CD4-positive, alpha-beta T cell treated with Interleukin-6 for 4 hours (primary cell): Measurements from ENCODE around the gene HNRNPD.
"Not testable (repeated sequence)": the region's sequence is repeated elsewhere in the genome, so short reads cannot be mapped to it uniquely, and the experiment has no call there.

Experiments
- DNase-seq: peaks from one replicate; pipeline ENCODE4 v3.0.0-alpha.2; 2020; ENCODE audit warnings: mixed read lengths

The HNRNPD gene, protein sequence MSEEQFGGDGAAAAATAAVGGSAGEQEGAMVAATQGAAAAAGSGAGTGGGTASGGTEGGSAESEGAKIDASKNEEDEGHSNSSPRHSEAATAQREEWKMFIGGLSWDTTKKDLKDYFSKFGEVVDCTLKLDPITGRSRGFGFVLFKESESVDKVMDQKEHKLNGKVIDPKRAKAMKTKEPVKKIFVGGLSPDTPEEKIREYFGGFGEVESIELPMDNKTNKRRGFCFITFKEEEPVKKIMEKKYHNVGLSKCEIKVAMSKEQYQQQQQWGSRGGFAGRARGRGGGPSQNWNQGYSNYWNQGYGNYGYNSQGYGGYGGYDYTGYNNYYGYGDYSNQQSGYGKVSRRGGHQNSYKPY

DNA sequence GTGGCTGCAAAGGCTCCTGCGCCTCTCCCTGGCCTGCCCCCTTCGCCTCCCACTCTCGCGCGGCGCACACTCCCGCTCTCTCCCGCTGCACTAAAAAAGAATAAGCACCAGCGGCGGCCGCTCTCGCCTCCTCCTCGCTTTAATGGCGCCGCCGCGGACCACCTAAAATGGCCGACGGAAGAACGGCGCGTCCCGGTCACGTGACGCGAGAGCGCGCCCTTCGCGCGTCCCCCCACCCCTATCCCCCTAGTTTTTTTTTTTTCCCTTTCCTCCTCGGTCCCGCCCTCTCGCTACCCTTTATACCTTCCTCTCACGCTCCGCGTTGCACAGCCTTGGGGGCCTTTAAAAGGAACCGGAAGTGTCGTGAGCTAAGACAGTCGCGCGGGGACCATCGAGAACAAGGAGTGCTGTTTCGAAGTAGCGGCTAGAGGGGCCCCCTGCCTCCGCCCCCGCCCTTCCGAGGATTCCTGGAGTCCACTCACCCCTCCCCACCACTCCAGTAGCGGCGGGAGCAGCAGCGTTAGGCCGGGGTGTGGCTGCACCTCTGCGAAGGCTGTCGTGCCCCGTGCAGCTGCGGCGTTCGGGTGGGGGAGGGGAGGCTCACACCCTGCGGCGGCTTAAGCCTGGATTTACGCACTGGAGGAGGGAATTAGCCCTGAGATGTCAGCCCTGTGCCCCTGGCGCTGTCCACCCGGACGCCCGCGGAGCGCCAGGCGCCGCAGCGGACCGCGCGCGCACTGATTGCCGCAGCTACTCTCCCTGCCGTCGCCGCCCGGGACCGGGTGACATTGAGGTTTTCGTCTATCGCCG, at the start of gene HNRNPD:
HNRNPD (minus strand) TSS at position 176 of the 810 bp plus-strand sequence. CDS start 313 bp downstream, outside the sequence.
- DNase-seq, result peak; percentile 94

DNA sequence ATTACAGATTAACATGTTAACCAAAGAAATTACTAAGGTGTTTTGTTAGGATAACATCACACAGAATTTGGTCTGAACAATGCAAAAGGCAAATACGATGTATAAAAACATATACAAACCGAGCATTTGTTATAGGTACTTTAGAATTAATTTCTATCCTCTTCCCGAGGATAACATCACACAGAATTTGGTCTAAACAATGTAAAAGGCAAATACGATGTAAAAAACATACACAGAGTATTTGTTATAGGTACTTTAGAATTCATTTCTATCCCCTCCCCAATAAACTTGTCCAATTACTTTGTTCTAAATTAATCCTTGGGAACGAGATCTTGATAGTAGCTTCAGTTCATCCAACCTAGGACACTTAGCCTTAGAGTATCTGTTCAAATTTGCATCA, 48.8 kb upstream of the HNRNPD start:
- no peak for DNase-seq

DNA sequence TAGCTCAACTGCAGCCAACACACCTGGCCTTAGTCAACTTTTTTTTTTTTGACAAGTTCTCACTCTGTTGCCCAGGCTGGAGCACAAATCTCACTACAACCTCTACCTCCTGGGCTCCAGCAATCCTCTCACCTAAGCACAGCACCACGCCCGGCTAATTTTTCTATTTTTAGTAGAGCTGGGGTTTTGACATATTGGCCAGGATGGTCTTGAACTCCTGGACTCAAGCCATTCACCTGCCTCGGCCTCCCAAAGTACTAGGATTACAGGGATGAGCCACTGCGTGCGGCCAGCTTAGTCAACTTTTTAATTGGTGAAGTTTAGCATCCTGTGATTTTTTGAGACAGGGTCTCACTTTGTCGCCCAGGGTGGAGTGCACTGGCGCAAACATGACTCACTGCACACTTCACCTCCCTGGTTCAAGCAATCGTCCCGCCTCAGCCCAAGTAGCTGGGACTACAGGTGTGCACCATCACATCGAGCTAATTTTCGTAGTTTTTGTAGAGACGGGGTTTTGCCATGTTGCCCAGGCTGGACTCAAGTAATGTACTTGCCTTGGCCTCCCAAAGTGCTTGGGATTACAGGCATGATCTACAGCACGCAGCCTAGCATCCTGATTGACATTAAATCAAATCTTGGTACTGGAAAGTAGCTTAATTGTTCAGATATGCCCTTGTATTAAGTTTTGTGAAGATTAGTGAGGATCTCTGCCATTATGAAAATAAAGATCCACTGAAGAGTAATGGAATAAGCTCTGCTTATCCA, 48.2 kb upstream of the HNRNPD start:
- no peak for DNase-seq

DNA sequence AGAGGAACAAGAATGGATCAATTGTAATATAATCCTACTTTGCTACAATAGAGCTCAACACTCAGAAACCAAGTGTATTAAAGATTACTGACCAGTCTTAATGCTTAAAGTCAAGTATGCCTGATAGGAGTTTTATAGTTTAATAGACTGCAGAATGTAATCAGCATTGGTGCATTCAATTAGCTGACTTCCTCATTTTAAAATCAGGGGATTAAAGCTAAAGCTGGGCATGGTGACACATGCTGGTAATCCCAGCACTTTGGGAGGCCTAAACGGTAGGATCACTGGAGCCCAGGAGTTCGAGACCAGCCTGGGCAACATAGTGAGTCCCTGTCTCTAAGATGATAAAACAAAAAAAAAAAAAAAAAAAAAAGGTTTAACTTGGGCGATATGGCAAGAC, 45.7 kb upstream of the HNRNPD start:
- no peak for DNase-seq

DNA sequence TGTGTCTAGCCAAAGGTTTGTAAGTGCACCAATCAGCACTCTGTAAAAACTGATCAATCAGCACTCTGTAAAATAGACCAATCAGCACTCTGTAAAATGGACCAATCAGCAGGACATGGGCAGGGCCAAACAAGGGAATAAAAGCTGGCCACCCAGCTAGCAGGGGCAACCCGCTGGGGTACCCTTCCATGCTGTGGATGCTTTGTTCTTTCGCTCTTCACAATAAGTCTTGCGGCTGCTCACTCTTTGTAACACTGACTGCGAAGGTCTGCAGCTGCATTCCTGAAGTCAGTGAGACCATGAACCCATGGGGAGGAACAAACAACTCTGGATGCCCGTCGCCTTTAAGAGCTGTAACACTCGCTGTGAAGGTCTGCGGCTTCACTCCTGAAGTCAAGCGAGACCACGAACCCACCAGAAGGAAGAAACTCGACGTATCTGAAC, 42.2 kb upstream of the HNRNPD start:
- no peak for DNase-seq

DNA sequence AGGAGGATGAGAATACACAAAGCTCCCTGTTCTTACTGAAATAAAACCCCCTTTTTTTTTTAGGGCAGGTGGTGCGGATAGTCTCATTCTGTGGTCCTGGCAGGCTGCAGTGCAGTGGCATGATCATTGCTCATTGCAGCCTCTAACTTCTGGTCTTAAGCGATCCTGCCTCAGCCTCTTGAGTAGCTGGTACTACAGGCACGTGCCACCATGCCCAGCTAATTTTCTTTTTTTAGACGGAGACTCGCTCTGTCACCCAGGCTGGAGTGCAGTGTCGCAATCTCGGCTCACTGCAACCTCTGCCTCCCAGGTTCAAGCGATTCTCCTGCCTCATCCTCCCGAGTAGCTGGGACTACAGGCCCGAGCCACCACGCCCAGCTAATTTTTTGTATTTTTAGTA, 41.3 kb upstream of the HNRNPD start:
- DNase-seq, result not testable (repeated sequence)

DNA sequence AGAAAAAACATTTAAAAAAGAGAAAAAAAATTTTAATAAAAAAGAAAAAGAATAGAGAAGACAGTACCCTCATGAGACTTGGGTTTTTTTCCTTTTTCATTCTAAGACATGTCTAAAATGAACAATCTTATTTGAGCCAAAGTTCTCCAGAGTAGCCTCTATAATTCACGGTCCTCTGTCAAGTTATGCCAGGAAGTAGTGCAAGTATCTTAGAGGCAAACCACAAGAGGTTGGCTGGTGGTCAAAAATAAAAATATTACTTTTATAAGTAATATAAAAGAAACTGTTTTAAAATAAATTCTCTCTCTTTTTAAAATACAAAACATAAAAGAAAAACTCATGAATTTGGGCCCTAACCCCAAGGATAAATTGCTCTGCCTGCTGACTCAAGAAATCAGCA, 29.9 kb upstream of the HNRNPD start:
- DNase-seq, result no peak

DNA sequence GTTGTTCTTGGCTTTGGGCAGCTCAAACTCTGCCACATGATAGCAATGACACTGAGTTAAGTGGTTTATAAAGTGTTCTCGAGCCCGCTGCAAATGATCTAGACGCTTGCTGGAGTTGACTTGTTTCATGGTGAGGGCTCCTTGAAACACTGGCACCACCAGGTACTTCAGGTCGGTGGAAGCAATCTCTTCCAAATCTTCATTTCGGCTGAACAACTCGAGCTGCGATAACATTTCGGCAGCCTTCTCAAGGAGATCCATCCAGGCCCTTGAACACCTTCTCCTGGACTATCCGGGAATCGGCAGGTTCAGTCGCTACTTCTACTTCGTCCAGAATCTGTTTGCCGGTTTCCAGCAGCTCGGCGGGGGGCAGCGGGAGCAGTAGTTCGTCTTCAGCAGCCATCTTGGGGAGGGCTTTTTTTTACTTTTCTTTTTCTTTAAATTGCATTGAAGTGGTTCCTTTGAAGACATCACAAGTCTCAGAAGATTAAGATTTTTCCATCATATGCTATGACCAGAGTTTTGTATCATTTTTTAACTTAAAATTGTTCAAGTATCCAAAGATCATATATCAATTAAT, 28.5 kb upstream of the HNRNPD start:
- DNase-seq, result no peak

DNA sequence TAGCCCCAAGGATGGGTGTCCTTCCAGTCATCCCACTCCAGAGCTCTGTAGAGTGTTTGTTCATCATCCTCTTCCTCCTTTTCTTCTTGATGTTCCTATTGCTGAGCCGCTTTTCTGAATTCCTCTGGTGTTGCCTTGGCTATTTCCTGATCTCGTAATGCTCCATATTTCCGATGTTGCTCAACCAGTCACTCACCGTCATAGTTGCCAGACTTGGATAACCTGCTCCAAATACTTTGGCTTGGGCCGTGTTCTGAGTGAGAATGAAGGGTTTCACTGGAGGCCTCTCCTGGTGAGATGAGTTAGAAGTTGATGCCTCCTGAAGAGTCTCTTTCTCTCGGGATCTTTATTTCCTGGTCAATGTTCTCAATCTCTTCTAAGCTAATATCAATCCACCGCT, 27.8 kb upstream of the HNRNPD start:
- no peak for DNase-seq

DNA sequence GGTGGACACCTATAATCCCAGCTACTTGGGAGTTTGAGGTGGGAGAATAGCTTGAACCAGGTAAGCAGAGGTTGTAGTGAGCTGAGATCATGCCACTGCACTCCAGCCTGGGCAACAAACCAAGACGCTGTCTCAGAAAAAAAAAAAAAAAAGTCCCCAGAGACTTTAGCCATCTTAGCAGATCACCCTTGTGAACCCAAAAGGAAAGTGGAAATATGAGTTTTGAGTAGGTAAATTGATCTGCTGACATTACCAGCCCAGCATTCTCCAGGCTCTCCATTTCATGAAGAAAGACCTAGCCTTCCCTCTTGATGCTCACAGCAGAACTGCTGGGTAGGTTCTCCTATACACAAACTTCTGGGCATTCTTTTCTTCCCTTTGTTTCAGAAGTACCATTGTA, 24.5 kb upstream of the HNRNPD start:
- no peak for DNase-seq

DNA sequence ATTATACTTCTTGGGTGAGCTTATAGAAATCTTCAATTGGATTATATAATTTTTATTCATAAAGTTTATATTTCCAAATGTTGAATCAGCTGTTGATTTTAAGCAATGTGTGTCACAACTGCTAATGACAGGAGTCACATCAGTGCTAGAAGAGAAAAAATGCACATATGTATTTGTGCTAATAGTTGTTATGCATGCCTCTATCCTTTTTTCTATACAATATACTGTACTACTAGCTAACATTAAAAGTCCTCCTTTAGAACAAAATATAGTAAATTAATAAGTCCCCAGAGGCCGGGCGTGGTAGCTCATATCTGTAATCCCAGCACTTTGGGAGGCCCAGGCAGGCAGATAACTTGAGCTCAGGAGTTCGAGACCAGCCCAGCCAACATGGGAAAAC, 23.7 kb upstream of the HNRNPD start:
- no peak for DNase-seq

DNA sequence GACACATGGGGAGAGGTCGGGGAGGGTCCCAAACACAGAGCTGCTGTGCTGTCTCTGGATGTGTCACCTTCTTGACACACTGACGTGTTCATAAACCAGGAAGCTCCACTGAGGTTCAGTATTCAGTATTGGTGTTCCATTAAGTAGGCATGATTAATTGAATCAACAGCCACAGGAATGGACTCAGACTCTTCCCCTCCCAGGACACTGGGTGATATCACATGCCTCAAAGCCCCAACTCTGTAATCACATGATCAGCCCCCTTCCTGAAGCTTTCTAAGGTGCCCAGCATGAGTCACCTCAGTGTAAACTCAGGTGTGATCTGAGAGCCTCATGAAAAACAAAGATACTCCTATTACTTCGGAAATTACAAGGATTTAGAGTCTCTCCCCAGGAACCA, 21.1 kb upstream of the HNRNPD start:
- no peak for DNase-seq

DNA sequence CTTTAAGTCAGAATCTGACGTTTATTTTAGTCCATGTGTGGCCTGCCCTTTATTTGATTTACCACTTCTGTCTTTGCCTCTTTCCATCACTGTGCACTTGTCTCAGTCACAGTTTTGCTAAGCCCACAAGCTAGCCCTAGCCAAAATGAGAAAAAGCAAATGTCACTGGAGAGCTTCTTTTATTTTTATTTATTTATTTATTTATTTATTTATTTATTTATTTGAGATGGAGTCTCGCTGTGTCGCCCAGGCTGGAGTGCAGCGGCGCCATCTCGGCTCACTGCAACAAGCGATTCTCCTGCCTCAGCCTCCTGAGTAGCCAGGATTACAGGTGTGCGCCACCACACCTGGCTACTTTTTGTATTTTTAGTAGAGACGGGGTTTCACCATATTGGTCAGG, 16.3 kb upstream of the HNRNPD start:
- not testable (repeated sequence) for DNase-seq

DNA sequence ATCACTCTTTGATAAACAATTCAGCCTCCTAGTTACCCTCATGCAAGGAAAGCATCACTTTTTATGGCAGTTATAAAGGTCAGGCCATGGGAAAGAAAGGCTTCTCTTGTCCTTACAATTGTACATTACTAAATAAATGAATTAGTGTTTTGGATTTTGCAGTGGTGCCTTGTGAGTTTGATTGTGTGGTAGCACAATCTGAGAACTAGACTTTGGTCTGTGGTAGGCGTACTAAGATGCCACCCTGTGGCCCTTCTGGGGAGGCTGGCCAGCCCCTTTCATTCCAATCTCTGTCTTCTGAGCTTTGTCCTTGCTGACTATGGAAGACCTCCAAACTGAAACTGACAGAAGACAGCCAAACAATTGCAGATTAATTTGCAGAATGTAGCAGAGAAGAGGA, 14.6 kb upstream of the HNRNPD start:
- DNase-seq, result no peak

DNA sequence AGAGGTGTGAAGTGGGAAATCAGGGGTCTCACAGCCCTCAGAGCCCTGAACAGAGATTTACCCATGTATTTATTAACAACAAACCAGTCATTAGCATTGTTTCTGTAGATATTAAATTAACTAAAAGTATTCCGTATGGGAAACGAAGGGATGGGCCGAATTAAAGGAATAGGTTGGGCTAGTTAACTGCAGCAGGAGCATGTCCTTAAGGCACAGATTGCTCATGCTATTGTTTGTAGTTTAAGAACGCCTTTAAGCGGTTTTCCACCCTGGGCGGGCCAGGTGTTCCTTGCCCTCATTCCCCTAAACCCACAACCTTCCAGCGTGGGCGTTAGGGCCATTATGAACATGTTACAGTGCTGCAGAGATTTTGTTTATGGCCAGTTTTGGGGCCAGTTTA, 12.5 kb upstream of the HNRNPD start:
- not testable (repeated sequence) for DNase-seq

DNA sequence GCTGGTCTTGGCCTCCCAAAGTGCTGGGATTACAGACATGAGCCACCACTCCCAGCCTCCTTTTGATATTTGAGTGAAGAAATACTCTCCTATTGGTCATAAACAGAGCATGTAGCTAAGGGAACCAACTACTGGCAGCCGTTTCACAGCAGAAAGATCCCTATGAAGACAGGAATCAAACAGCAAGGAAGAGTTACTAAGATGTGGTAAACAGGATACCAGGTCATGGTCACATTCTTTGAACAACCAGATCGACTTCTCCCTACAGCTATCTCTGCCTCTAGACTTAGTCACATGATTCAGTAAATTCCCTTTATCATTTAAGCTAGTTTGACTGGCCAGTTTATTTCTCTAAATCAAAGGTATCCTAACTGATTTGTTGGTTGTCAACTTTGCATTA, 9.0 kb upstream of the HNRNPD start:
- no peak for DNase-seq

DNA sequence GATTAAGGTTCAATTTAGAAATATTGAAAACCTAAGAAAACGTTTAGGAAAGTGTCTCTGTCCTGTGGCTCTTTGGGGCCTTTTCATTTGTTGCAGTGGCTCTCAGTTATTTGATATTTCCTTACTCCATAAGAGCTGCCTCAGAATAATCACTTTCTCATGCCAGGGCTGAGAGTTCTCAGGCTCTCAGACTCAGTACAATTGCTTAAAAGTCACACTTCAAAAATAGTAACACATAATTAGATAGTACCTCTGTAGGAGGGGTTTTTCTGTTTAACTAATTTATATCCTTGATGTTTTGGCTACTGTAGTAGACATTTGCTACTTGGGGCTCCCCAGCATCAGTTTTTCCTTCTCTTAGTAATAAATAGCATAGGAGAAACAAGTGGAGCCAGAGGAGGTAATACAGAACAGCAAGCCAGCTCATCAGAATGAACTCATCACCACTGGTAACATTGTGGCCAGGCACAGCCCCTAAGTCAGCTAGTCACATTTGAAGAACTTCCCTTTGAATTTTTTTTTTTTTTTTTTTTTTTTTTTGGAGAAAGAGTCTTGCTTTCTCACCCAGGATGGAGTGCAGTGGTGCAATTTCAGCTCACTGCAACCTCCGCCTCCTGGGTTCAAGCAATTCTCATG, 8.0 kb upstream of the HNRNPD start:
- DNase-seq, result no peak

DNA sequence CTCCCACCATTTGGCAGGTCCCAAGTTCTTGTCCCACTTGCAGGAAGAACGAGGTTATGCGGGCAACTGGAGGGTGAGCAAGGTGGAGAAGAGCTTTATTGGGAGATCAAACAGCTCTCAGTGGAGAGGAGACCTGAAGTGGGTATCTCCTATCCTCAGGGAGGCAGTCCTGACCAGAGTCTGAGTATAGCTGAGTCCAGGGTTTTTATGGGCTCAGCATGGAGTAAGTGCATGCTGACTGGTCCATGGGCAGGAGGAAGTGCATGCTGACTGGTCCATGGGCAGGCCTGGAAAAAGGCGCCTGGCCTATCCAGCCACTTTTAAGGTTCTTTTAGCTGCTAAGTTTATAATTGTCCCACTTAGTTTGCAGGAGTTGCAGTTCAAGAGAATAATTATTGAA, 7.4 kb upstream of the HNRNPD start:
- DNase-seq, result no peak

DNA sequence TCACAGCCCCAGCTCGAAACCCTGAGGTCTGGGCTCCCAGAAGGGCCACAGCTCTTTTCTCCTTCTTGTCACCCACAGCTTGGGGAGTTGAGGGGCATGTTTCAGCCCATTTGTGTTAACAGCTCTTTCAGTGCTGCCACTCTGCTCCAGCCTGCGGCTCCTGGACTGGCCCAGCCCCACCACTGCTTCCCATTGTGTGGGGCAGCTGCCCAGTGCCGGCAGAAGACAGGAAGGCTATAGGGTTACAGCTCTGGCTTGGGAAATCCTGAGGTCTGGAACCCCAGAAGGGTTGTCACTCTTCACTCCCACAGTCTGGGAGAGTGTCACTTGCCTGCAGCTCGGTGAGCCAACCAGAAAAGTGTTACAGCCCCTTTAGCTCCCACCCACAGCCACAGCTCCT, 7.0 kb upstream of the HNRNPD start:
- no peak for DNase-seq

DNA sequence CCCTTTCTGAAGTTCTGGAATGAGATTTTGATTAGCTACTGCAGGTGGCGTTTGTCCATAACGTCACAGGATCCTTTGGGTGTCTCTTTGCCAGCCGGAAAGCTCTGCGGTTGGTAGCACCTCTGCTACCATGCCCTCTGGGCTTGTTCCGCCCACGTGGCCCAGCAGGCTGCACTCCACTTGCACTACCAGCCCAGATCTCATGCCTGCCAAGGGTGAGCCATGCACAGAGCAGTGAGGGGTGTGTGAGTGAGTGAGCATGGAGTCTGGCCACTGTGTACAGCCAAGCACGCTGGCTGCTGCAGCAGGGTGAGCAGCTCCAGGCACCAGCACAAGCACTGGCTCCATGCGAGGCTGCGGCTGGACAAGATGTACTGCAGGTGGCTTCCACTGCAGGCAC, 6.6 kb upstream of the HNRNPD start:
- DNase-seq, result no peak

DNA sequence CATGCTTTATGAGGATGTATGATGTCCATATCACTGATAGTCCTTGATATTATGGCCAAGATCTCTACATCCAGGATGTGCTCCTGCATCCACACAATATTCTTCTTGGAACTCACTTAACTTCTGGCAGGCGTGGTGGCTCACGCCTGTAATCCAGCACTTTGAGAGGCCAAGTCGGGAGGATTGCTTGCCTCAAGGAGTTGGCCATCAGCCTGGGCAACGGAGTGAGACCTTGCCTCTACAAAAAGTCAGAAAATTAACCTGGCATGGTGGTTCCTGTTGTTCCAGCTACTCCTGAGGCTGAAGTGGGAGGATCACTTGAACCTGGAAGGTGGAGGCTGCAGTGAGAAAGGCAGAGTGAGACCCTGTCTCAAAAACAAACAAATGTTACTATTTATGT, 2.3 kb upstream of the HNRNPD start:
- DNase-seq, result no peak

DNA sequence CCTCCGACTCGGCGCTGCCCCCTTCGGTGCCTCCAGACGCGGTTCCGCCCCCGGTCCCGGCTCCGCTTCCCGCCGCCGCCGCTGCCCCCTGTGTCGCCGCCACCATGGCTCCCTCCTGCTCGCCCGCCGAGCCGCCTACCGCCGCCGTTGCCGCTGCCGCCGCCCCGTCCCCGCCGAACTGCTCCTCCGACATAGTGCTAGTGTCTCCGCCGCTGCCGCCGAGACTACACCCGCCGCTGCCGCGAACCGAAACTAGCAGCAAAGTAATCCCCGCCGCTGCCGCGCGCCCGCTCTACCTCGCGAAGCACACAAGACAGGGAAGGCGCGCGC, 340 bp downstream of the HNRNPD start:
- no peak for DNase-seq
